GM18508 (cell line): Measurements from ENCODE around the gene RTBDN.
"Not testable (repeated sequence)": the region's sequence is repeated elsewhere in the genome, so short reads cannot be mapped to it uniquely, and the experiment has no call there.

ENCODE experiments used
- ATAC-seq: cut with Tn5 transposase; IDR thresholded peaks from one replicate; pipeline ENCODE4 v1.9.1; 2021; ENCODE audit warnings: moderate number of reproducible peaks; ENCODE audit not compliant: insufficient read depth, unreplicated experiment

RTBDN gene

DNA sequence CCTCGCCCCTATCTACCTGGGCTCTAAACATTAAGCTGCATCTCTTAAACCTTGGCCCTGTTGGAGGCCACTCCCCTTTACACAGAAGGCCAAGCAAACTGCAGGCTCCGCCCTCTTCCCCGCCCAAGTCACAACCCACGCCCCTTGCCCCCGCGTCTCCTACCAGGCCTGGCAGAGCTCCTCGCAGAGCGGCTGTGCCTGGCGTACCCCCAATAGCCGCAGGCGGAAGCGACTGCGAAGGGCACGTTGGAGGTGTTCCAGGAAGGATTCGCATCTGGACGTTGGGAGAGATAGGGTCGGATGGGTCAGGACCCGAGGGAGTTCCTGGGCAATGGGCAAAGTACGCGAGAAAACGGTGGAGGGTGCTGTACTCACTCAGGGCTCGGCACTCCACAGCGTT, 5.9 kb downstream of the RTBDN start:
- ATAC-seq = no peak

GRCh38 chr19:12825254-12826131, 8.9 kb downstream of the RTBDN start:
- ATAC-seq = no peak

DNA sequence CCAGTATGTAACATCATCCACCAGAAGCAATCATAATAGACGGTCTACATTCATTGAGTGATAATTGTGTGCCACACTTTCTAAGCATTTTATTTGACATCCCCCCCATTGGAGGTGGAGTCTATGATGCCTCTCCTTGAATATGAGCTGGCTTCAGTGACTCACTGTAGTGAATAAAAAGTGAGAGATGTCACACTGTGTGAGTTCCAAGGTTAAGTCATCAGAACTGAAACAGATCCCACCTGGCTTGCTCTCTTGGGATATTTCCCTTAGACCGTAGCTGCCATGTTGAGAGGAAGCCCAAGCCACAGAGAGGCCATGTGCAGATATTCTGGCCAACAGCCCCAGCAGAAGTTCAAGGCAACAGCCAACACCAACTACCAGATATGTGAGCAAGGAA, 12.6 kb downstream of the RTBDN start:
- no peak for ATAC-seq

GRCh38 chr19:12817810-12818209, 16.6 kb downstream of the RTBDN start:
- ATAC-seq = not testable (repeated sequence)

DNA sequence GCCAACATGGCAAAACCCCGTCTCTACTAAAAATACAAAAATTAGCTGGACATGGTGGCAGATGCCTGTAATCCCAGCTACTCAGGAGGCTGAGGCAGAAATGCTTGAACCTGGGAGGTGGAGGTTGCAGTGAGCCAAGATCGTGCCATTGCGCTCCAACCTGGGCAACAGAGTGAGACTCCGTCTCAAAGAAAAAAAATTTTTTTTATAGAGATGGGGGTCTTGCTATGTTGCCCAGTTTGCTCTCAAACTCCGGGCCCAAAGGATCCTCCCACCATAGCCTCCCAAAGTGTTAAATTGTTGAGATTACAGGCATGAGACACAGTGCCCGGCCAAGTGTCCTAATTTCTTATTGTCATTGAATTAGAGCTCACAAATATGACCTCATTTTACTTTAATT, 17.2 kb downstream of the RTBDN start:
- not testable (repeated sequence) for ATAC-seq

- ATAC-seq = no peak
Measured at GRCh38 chr19:12815088-12815487, 19.3 kb downstream of the RTBDN start.

DNA sequence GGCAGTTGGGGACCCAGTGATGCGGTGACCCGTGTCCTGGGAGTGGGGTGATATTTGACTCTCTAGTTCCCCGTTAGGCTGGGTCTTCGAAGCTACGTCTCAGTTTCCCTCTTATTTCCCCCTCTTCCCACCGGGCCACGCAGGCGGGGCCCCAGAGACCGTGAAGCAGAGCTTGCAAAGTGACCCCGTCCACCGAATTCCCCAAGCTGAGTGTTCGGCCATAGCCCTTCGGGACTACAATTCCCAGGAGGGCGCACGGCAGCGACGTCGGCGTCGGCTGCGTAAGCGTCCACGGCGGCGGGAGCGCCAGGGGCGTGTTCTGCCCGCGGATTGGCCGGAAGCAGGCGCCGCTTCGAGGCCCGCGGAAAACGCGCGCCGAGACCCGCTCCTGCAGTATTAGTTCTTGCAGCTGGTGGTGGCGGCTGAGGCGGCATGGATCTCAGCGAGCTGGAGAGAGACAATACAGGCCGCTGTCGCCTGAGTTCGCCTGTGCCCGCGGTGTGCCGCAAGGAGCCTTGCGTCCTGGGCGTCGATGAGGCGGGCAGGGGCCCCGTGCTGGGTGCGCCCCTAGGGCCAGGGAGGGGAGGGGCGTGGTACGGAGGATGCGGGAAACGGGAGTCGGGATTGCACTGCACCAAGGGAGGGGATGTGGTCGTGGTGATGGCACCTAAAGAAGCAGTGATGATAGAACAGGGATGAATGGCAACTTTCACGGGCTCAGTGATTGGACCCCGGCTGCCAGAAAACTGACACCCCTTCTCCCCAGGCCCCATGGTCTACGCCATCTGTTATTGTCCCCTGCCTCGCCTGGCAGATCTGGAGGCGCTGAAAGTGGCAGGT, 27.9 kb downstream of the RTBDN start, which contains the start of gene RNASEH2A:
Gene RNASEH2A (plus strand): TSS at position 343 of the 840 bp plus-strand sequence. CDS start 90 bp downstream, at position 433.
- no peak for ATAC-seq

DNA sequence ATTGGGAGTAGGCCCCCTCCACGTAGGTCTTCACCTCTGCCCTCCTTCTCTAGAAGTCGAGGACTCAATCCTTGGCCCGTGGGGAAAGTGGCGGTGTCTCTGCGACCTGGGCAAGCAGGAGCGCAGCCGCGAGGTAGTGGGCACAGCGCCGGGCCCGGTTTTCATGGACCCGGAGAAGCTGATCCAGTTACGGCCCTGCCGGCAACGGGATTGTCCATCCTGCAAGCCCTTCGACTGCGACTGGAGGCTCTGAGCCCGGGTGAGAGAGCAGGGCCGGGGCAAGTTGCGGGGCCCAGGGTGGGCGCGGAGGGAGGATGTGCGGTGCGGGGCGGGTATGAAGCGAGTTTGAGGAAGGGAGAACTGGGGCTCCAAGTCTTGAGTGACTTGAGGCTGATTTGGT, 30.3 kb downstream of the RTBDN start:
- ATAC-seq = no peak

- ATAC-seq = no peak
Measured at GRCh38 chr19:12802267-12803106, 31.9 kb downstream of the RTBDN start.

DNA sequence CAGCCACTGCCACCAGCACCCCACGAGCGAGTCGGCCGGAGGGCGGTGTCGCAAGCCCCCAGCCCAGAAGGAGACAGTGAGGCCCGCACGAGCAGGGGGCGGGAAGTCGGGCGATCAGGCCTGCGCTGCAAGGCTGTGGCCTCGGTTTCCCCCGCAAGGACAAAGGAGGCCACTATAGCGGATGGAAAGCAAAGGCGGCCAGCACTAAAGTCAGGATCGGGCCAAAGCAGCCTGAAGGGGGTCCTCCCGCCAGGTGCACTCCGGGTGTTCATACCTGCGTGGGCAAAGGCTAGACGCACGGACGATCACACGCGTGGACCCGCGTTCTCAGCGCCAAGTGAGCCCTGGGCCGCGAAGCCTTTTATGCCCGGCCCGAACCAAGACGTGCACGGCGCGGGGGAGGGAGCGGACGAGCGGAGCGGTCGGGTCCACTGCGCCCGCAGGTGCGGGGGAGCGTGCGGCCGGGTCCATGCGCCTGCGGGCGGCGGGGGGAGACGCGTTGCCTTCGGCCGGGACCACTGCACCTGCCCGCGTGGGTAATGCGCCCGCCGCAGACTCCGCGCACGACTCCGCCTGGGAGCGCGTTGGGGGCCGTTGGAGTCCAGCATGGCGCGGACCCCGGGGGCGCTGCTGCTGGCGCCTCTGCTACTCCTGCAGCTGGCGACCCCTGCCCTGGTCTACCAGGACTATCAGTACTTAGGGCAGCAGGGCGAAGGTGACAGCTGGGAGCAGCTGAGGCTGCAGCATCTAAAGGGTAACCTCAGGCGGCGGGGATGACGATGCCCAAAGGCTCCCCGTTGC, 32.7 kb downstream of the RTBDN start, which contains the start of the genes PRDX2 and THSD8:
Gene PRDX2 (minus strand): TSS at position 335 of the 801 bp plus-strand sequence. CDS start 539 bp downstream, outside the sequence.
Gene THSD8 (plus strand): TSS at position 604 of the 801 bp plus-strand sequence. CDS start 3 bp downstream, at position 607.
- no peak for ATAC-seq

DNA sequence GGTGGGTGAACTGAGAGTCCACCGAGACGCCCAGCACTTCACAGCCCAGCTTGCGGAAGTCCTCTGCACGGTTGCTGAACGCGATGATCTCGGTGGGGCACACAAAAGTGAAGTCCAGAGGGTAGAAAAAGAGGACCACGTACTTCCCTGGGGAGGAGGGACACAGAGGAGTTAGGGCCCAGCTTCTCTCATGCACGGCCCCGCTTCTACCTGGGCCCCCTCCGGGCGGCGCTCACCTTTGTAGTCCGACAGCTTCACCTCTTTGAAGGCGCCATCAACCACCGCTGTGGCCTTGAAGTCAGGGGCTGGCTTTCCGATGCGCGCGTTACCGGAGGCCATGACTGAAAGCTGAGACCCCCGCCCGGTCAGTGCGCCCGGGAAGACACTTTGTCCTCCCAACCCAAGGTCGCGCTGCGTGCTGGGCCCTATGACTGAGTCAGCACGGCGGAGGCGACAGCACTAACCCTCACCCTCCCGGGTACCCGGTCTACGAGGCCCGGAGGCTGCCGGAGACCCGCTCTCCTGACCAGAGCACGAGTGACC, 33.4 kb downstream of the RTBDN start:
- no peak for ATAC-seq

GRCh38 chr19:12800466-12800770, 34.0 kb downstream of the RTBDN start:
- no peak for ATAC-seq

DNA sequence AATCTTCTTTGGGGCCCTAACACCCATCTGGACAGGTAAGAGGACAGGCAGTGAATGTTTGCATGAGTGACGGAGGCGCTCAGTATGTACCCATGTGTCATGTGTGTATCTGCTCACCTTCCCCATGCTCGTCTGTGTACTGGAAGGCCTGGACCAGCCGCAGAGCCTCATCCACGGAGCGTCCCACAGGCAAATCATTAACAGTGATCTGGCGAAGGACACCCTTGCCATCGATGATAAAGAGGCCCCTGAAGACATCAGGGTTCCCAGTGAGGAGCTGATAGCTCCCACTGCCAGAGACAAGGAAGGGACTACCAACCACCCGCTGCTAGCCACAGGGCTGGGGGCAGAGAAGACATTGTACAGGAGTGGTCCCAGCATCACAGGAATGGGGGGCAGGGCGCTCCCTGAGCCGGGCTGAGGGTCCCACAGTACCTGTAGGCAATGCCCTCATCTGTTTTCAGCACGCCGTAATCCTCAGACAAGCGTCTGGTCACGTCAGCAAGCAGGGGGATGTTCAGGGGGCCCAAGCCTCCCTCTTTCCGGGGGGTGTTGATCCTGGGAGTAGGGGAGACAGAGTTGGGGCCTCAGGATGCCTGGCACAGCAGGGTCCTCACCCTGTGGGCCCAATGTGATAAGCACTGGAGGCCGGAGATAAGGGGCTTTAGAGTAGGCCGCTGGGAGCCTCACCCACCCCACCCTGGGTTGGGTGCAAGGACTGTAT, 34.5 kb downstream of the RTBDN start:
- no peak for ATAC-seq

DNA sequence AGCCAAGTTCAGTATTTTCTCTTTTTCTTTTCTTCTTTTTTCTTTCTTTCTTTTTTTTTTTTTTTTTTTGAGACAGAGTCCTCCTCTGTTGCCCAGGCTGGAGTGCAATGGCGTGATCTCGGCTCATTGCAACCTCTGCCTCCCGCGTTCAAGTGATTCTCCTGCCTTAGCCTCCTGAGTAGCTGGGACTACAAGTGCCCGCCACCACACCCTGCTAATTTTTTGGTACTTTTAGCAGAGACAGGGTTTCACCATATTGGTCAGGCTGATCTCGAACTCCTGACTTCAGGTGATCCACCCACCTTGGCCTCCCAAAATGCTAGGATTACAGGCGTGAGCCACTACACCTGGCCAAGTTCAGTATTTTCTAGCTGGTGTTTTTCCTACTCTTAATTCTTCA, 36.8 kb downstream of the RTBDN start:
- not testable (repeated sequence) for ATAC-seq

DNA sequence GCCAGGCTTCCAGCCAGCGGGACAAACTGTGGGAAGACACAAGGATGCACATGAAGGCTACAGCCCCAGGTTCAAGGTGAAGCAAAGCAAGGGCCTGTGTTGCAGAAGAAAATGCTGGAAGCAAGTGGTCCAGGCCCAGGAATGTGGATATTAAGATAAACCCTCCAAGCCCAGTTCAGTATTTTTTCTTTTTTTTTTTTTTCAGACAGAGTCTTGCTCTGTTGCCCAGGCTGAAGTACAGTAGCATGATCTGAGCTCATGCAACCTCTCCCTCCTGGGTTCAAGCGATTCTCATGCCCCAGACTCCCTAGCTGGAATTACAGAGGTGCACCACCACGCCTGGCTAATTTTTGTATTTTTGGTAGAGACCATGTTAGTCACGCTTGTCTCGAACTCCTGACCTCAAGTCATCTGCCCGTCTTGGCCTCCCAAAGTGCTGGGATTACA, 37.2 kb downstream of the RTBDN start:
- ATAC-seq = no peak

DNA sequence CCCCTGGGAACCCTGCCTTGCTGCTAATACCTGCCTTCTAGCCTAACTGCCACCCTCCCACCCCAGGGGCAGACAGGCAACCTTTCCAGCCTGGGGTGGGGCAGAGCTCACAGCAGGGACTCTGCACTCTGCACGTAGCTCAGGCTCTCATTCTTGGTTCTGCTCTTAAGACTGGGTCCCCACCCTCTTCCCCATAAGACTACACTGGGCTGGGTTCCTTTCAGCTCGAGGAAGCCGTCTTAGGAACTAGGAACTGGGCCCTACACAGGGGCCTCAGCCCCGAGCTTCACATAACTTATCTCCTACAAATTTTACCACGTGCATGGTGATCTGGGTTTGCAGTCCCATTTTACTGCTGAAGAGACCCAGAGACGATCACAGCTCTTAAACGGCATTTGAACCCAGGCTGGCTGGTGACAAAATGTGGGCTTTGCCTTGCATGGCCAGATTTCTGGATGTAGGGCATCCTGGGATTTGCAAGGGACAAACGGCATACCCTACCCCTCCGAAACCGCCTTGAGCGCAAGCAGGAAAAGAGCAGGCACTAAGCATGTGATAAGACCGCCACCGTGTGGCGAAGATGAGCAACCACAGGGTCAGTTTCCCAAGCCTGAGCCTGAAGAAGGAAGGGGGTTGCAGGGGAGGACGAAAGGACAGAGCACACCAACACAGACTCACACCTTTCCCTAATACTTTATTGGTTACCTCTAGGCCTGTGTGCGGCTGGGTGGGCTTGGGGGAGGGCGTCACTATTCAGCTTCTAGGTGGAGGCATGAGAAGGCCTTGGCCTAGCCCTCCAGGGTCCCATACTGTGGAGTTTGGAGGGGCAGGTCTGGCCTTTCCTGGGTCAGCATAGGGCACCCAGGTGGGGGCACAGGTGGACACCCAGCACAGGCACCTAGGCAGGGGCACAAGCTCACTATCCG, 38.0 kb downstream of the RTBDN start:
- ATAC-seq = no peak

- ATAC-seq = no peak
Measured at GRCh38 chr19:12794971-12795381, 39.4 kb downstream of the RTBDN start.
